H9 (cell line): Measurements from ENCODE around the gene FBRSL1. TPM values are rescaled to one million over a fixed set of nuclear protein-coding genes. Genes with fewer than 3 reads are reported as not detected.
"Not testable (repeated sequence)": the region's sequence is repeated elsewhere in the genome, so short reads cannot be mapped to it uniquely, and the experiment has no call there.

Source experiments
- DNase-seq: peaks from one replicate; pipeline ENCODE4 v3.0.0-alpha.2; 2017
- H2AFZ ChIP-seq: one replicate; pipeline ENCODE4 v1.6.1; 2013; ENCODE audit warnings: mild to moderate bottlenecking, low read length, control low read depth, moderate library complexity
- H2AK5ac ChIP-seq: 2 replicates; pipeline ENCODE4 v1.6.1; 2013; ENCODE audit warnings: low read length, control low read depth, mixed read lengths; ENCODE audit not compliant: insufficient read length
- H2BK120ac ChIP-seq: one replicate; pipeline ENCODE4 v1.6.1; 2013; ENCODE audit warnings: low read depth, mild to moderate bottlenecking, low read length, control low read depth, inconsistent platforms; ENCODE audit not compliant: poor library complexity, severe bottlenecking
- H2BK12ac ChIP-seq: 2 replicates; pipeline ENCODE4 v1.6.1; 2013; ENCODE audit warnings: low read length, control low read depth, mixed read lengths, low read depth; ENCODE audit not compliant: insufficient read length
- H2BK15ac ChIP-seq: 2 replicates; pipeline ENCODE4 v1.6.1; 2013; ENCODE audit warnings: low read depth, low read length, control low read depth
- H2BK20ac ChIP-seq: one replicate; pipeline ENCODE4 v1.6.1; 2013; ENCODE audit warnings: low read depth, mild to moderate bottlenecking, low read length, control low read depth, inconsistent platforms; ENCODE audit not compliant: poor library complexity, severe bottlenecking
- H2BK5ac ChIP-seq: 2 replicates; pipeline ENCODE4 v1.6.1; 2013; ENCODE audit warnings: low read length, control low read depth, mixed read lengths; ENCODE audit not compliant: insufficient read length
- H3K14ac ChIP-seq: 2 replicates; pipeline ENCODE4 v1.6.1; 2013; ENCODE audit warnings: low read length, control low read depth; ENCODE audit not compliant: insufficient read depth
- H3K18ac ChIP-seq: 2 replicates; pipeline ENCODE4 v1.6.1; 2013; ENCODE audit warnings: low read depth, mild to moderate bottlenecking, mixed read lengths, low read length, control low read depth; ENCODE audit not compliant: insufficient read length
- H3K23ac ChIP-seq: 2 replicates; pipeline ENCODE4 v1.6.1; 2013; ENCODE audit warnings: low read length, control low read depth, mixed read lengths, low read depth; ENCODE audit not compliant: insufficient read length
- H3K23me2 ChIP-seq: 2 replicates; pipeline ENCODE4 v1.6.1; 2013; ENCODE audit warnings: low read depth, mild to moderate bottlenecking, mixed read lengths, low read length, control low read depth; ENCODE audit not compliant: insufficient read length, poor library complexity, severe bottlenecking
- H3K27ac ChIP-seq: 2 replicates; pipeline ENCODE4 v1.5.1; 2013; ENCODE audit warnings: low read length, control low read depth, mixed read lengths, low read depth; ENCODE audit not compliant: insufficient read length
- H3K27me3 ChIP-seq: 2 replicates; pipeline ENCODE4 v1.6.1; 2013; ENCODE audit warnings: low read length, control low read depth, inconsistent platforms; ENCODE audit not compliant: insufficient read depth
- H3K4ac ChIP-seq: 2 replicates; pipeline ENCODE4 v1.6.1; 2013; ENCODE audit warnings: low read depth, mild to moderate bottlenecking, control low read depth, inconsistent platforms, low read length, moderate library complexity
- H3K4me1 ChIP-seq: 2 replicates; pipeline ENCODE4 v1.6.1; 2013; ENCODE audit warnings: low read length, control low read depth, inconsistent platforms; ENCODE audit not compliant: insufficient read depth
- H3K4me2 ChIP-seq: 2 replicates; pipeline ENCODE4 v1.6.1; 2013; ENCODE audit warnings: low read length, control low read depth, mixed read lengths; ENCODE audit not compliant: insufficient read length, insufficient read depth
- H3K56ac ChIP-seq: 2 replicates; pipeline ENCODE4 v1.6.1; 2013; ENCODE audit warnings: low read depth, mild to moderate bottlenecking, mixed read lengths, low read length, control low read depth; ENCODE audit not compliant: insufficient read length
- H3K79me1 ChIP-seq: 2 replicates; pipeline ENCODE4 v1.6.1; 2013; ENCODE audit warnings: low read depth, mild to moderate bottlenecking, moderate library complexity, low read length, control low read depth, inconsistent platforms; ENCODE audit not compliant: insufficient read depth, poor library complexity, severe bottlenecking
- H3K79me2 ChIP-seq: 2 replicates; pipeline ENCODE4 v1.6.1; 2013; ENCODE audit warnings: low read length, control low read depth, inconsistent platforms; ENCODE audit not compliant: insufficient read depth
- H3K9ac ChIP-seq: 2 replicates; pipeline ENCODE4 v1.6.1; 2013; ENCODE audit warnings: low read length, control low read depth, mixed read lengths; ENCODE audit not compliant: insufficient read length; ENCODE audit errors: extremely low read depth
- H3K9me3 ChIP-seq: one replicate; pipeline ENCODE4 v1.6.1; 2013; ENCODE audit warnings: low read depth, low read length, inconsistent platforms; ENCODE audit not compliant: control insufficient read depth
- H3T11ph ChIP-seq: one replicate; pipeline ENCODE4 v1.6.1; 2013; ENCODE audit warnings: mild to moderate bottlenecking, low read length, control low read depth, inconsistent platforms
- H4K20me1 ChIP-seq: one replicate; pipeline ENCODE4 v1.6.1; 2013; ENCODE audit not compliant: control insufficient read depth, insufficient read length, insufficient read depth
- H4K5ac ChIP-seq: 2 replicates; pipeline ENCODE4 v1.6.1; 2013; ENCODE audit warnings: low read depth, mild to moderate bottlenecking, mixed read lengths, low read length, control low read depth; ENCODE audit not compliant: insufficient read length
- H4K8ac ChIP-seq: replicated peaks from 2 replicates; pipeline ENCODE4 v1.6.1; 2013; ENCODE audit warnings: low read length, control low read depth, mixed read lengths, low read depth; ENCODE audit not compliant: insufficient read length
- H4K91ac ChIP-seq: 2 replicates; pipeline ENCODE4 v1.6.1; 2013; ENCODE audit warnings: low read depth, mild to moderate bottlenecking, moderate library complexity, mixed read lengths, low read length, control low read depth; ENCODE audit not compliant: insufficient read length
- H3K27ac Mint-ChIP-seq, 3 experiments: 2 replicates in 2 of 3; 3 replicates in 1 of 3; pipeline ENCODE4 v1.8.0; 2020 to 2021; ENCODE audit warnings: mixed read lengths in 3 of 3, mild to moderate bottlenecking in 1 of 3, moderate library complexity in 1 of 3
- H3K27me3 Mint-ChIP-seq: 2 replicates; pipeline ENCODE4 v1.8.0; 2021; ENCODE audit warnings: low read depth, mild to moderate bottlenecking, moderate library complexity, mixed read lengths
- H3K36me3 Mint-ChIP-seq, 3 experiments: 2 replicates in 2 of 3; 3 replicates in 1 of 3; pipeline ENCODE4 v1.8.0; 2020 to 2021; ENCODE audit warnings: low read depth in 3 of 3, mixed read lengths in 3 of 3; ENCODE audit not compliant: insufficient read depth in 1 of 3
- H3K4me1 Mint-ChIP-seq, 2 experiments: 2 replicates each; pipeline ENCODE4 v1.8.0; 2020; ENCODE audit warnings: mixed read lengths in 2 of 2
- H3K4me3 Mint-ChIP-seq, 2 experiments: 2 replicates in 1 of 2; 3 replicates in 1 of 2; pipeline ENCODE4 v1.8.0; 2020 to 2021; ENCODE audit warnings: mild to moderate bottlenecking in 2 of 2, mixed read lengths in 2 of 2, moderate library complexity in 1 of 2
- H3K9me3 Mint-ChIP-seq, 2 experiments: 2 replicates in 1 of 2; 3 replicates in 1 of 2; pipeline ENCODE4 v1.8.0; 2020; ENCODE audit warnings: mild to moderate bottlenecking in 2 of 2, mixed read lengths in 2 of 2, moderate library complexity in 1 of 2
- WGBS: extraction: QIAGEN DNeasy Blood & Tissue Kit; methylation state at CpG from one replicate; pipeline ENCODE4 v1.1.7; 2013; ENCODE audit warnings: missing lambda C conversion rate, low lambda C conversion rate, mixed read lengths; ENCODE audit not compliant: insufficient read length; ENCODE audit errors: extremely low coverage; 5-methylcytosine and 5-hydroxymethylcytosine counted together
- total RNA-seq: library from RNA; stranded (reverse); gene quantifications from 2 replicates; pipeline ENCODE4 v1.2.1, GENCODE V29; 2021
- TF ChIP-seq, protein P1 (sequence below): fragments of 200-600 bp; sonication (generic); conservative IDR thresholded peaks from 3 replicates; pipeline ENCODE4 v1.8.0; 2021; ENCODE audit warnings: antibody characterized with exemption, mild to moderate bottlenecking

FBRSL1 gene
- total RNA-seq, 1 experiment from 2014 or later: 90.8 TPM

DNA sequence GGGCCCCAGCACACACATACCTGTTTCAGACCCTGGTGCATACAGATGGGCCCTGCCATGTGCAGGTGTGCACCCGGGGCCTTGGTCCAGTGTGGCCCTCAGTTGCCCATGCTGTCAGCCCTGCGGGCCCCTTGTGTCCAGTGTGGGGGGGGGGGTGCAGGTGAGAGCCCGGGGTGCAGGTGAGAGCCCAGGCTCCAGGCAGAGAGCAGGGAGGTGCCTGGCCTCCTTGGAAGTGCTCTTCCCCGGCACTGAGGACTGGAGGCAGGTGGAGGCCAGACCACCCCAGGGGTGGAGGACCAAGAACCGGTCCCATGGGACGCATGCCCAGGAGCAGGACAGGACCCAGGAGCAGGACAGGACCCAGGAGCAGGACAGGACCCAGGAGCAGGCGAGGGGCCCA is 40.9 kb downstream of the FBRSL1 start:
- Mint-ChIP-seq H3K9me3 (peaks cover 53% of the 10 kb centered on the region in 2 experiments), H3K36me3 (peaks cover 23 to 44% (median 26%) of the 10 kb centered on the region in 3 experiments), H3K4me1 (peaks cover 4 to 7% of the 10 kb centered on the region in 2 experiments), H3K4me3 (no peak overlapping the region), H3K27me3 (peaks cover 73% of the 10 kb centered on the region), H3K27ac (no peak overlapping the region)
- Histone ChIP-seq H3K27me3 (no peaks in the 10 kb centered on the region; the same call in 1 of the 2 replicates), H2AK5ac (no peak overlapping the region), H3K56ac (no peak overlapping the region), H2AFZ (no peak overlapping the region), H3K18ac (no peak overlapping the region), H2BK120ac (no peak overlapping the region), H3K4ac (no peak overlapping the region), H3K79me2 (no peaks in the 10 kb centered on the region), H4K91ac (no peak overlapping the region), H3K9me3 (peaks cover 47% of the 10 kb centered on the region), H4K5ac (no peak overlapping the region), H3K14ac (no peak overlapping the region), H3K9ac (no peak overlapping the region), H2BK15ac (no peak overlapping the region), H3K23me2 (no peaks in the 10 kb centered on the region), H3K4me2 (no peak overlapping the region), H2BK12ac (no peak overlapping the region), H2BK20ac (no peak overlapping the region), H3K27ac (no peak overlapping the region), H3K4me1 (no peaks in the 10 kb centered on the region), H4K8ac (no peak overlapping the region), H3K79me1 (no peaks in the 10 kb centered on the region), H3T11ph (no peak overlapping the region), H3K23ac (no peak overlapping the region), H4K20me1 (no peaks in the 10 kb centered on the region), H2BK5ac (no peak overlapping the region)
- no CpG with 5 or more reads among the region's 7 CpGs for WGBS
- no peak for DNase-seq
- TF ChIP-seq, protein P1, sequence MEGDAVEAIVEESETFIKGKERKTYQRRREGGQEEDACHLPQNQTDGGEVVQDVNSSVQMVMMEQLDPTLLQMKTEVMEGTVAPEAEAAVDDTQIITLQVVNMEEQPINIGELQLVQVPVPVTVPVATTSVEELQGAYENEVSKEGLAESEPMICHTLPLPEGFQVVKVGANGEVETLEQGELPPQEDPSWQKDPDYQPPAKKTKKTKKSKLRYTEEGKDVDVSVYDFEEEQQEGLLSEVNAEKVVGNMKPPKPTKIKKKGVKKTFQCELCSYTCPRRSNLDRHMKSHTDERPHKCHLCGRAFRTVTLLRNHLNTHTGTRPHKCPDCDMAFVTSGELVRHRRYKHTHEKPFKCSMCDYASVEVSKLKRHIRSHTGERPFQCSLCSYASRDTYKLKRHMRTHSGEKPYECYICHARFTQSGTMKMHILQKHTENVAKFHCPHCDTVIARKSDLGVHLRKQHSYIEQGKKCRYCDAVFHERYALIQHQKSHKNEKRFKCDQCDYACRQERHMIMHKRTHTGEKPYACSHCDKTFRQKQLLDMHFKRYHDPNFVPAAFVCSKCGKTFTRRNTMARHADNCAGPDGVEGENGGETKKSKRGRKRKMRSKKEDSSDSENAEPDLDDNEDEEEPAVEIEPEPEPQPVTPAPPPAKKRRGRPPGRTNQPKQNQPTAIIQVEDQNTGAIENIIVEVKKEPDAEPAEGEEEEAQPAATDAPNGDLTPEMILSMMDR: no peak

DNA sequence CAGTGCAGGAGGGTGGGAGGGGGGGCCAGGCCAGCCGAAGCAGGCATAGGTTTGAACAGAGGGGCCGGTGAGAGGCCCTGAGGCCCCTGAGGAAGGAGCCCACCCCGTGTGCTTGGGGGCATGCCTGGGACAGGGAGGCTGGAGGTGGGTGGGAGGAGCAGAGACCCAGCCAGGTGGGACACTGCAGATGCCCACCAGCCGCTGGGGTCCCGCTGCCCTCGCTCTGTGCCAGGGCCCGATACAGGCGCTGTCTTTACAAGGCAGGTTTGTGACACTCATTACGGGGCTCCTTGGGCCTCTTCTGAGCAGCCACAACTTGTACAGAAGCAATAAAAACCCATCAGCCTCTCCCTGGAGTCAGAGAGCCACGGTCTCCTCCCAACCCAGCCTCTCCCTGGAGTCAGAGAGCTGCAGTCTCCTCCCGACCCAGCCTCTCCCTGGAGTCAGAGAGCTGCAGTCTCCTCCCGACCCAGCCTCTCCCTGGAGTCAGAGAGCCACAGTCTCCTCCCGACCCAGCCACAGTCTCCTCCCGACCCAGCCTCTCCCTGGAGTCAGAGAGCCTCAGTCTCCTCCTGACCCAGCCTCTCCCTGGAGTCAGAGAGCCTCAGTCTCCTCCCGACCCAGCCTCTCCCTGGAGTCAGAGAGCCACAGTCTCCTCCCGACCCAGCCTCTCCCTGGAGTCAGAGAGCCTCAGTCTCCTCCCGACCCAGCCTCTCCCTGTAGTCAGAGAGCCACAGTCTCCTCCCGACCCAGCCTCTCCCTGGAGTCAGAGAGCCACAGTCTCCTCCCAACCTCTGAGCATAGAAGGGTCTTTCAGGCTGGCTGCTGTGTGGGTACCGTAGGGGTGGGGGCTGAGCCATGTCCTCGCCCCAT is 43.0 kb downstream of the FBRSL1 start:
- H2BK5ac ChIP-seq, DNase-seq: not testable (repeated sequence)
- no CpG with 5 or more reads among the region's 20 CpGs for WGBS

More for the DNA sequence above, 43.0 kb downstream of the FBRSL1 start:
- H3K9me3 ChIP-seq: peaks cover 56% of the 10 kb centered on the region
- H3K56ac ChIP-seq, H3K18ac ChIP-seq, H3K4ac ChIP-seq, H2BK20ac ChIP-seq, H2AK5ac ChIP-seq, H3K79me1 ChIP-seq, H3K27ac Mint-ChIP-seq, H3T11ph ChIP-seq, H2AFZ ChIP-seq, H4K8ac ChIP-seq, H3K4me1 ChIP-seq, H3K4me3 Mint-ChIP-seq, H4K91ac ChIP-seq, H3K4me2 ChIP-seq, H2BK120ac ChIP-seq, H3K79me2 ChIP-seq, H2BK15ac ChIP-seq, H4K20me1 ChIP-seq, H3K27me3 ChIP-seq, H3K23ac ChIP-seq, H3K23me2 ChIP-seq, H3K14ac ChIP-seq, H2BK12ac ChIP-seq, H3K9ac ChIP-seq, H3K4me1 Mint-ChIP-seq, H3K27ac ChIP-seq, H4K5ac ChIP-seq: not testable (repeated sequence)
- Mint-ChIP-seq H3K36me3 (peaks cover 30 to 55% (median 36%) of the 10 kb centered on the region in 3 experiments), H3K27me3 (peaks cover 85% of the 10 kb centered on the region), H3K9me3 (peaks cover 65 to 72% of the 10 kb centered on the region in 2 experiments)
